Fibroblast of lung (primary cell): ENCODE results near the gene TMEM240. TPM values are rescaled to one million over a fixed set of nuclear protein-coding genes. Genes with fewer than 3 reads are reported as not detected.

Source experiments
- DNase-seq, 2 donors: peaks; one replicate each; pipeline versions ENCODE4 v3.0.0 to v3.0.0-alpha.2; 2010; ENCODE audit warnings: low read depth in 2 of 2
- H2AFZ ChIP-seq: 2 replicates; pipeline ENCODE4 v1.5.1; 2012; ENCODE audit warnings: low read length, control low read depth, inconsistent platforms
- H3K27ac ChIP-seq: 2 replicates; pipeline ENCODE4 v1.5.1; 2011; ENCODE audit warnings: low read length, control low read depth; ENCODE audit not compliant: insufficient read depth
- H3K27me3 ChIP-seq: 2 replicates; pipeline ENCODE4 v1.5.1; 2011; ENCODE audit warnings: mild to moderate bottlenecking, low read length; ENCODE audit not compliant: control insufficient read depth, insufficient read depth
- H3K36me3 ChIP-seq: 2 replicates; pipeline ENCODE4 v1.5.1; 2011; ENCODE audit warnings: low read length; ENCODE audit not compliant: control insufficient read depth, insufficient read depth
- H3K4me1 ChIP-seq: 2 replicates; pipeline ENCODE4 v1.5.1; 2011; ENCODE audit warnings: low read length; ENCODE audit not compliant: control insufficient read depth, insufficient read depth; ENCODE audit errors: extremely low read depth
- H3K4me2 ChIP-seq: 2 replicates; pipeline ENCODE4 v1.5.1; 2011; ENCODE audit warnings: low read length, control low read depth; ENCODE audit not compliant: insufficient read depth; ENCODE audit errors: extremely low read depth
- H3K4me3 ChIP-seq, 4 experiments: fragments of 200-600 bp in 1 of 4; sonication (generic) in 1 of 4; replicated peaks in 1 of 4; 2 replicates each; pipeline ENCODE4 v1.5.1; 2011 to 2016; ENCODE audit warnings: low read length in 4 of 4, low read depth in 3 of 4, mild to moderate bottlenecking in 3 of 4, control low read depth in 2 of 4, inconsistent platforms in 1 of 4, mixed read lengths in 1 of 4; ENCODE audit not compliant: insufficient read depth in 1 of 4; ENCODE audit errors: control extremely low read depth in 1 of 4
- H3K79me2 ChIP-seq: 2 replicates; pipeline ENCODE4 v1.5.1; 2012; ENCODE audit warnings: mild to moderate bottlenecking, low read length, inconsistent platforms; ENCODE audit not compliant: control insufficient read depth, insufficient read depth
- H3K9ac ChIP-seq: 2 replicates; pipeline ENCODE4 v1.5.1; 2011; ENCODE audit warnings: mild to moderate bottlenecking, low read length, control low read depth; ENCODE audit not compliant: insufficient read depth
- H3K9me3 ChIP-seq: 2 replicates; pipeline ENCODE4 v1.5.1; 2012; ENCODE audit warnings: low read depth, low read length; ENCODE audit not compliant: control insufficient read depth, insufficient read depth
- H4K20me1 ChIP-seq: 2 replicates; pipeline ENCODE4 v1.5.1; 2011; ENCODE audit warnings: low read length; ENCODE audit not compliant: control insufficient read depth, insufficient read depth; ENCODE audit errors: extremely low read depth
- CTCF ChIP-seq, 2 donors: IDR thresholded peaks in 1 of 2; conservative IDR thresholded peaks in 1 of 2; 1 replicate in 1 of 2; 2 replicates in 1 of 2; pipeline ENCODE4 v1.5.1; 2011 to 2012; ENCODE audit warnings: low read length in 2 of 2, control low read depth in 1 of 2, inconsistent platforms in 1 of 2, low read depth in 1 of 2, mild to moderate bottlenecking in 1 of 2
- EZH2 ChIP-seq: IDR thresholded peaks from 2 replicates; pipeline ENCODE4 v1.5.1; 2012; ENCODE audit warnings: low read length, control low read depth, mild to moderate bottlenecking; ENCODE audit errors: missing control alignments
- polyA plus RNA-seq, 2 donors: library from polyadenylated mRNA; depleted of rRNA in 1 of 2; stranded (reverse) in 1 of 2; unstranded in 1 of 2; fragments of >200 nt; gene quantifications; 2 replicates each; pipeline ENCODE4 v1.2.1, GENCODE V29; 2011 to 2012; ENCODE audit warnings: missing spikeins in 1 of 2
- total RNA-seq: library from RNA; depleted of rRNA; stranded (reverse); fragments of >200 nt; gene quantifications from 2 replicates; pipeline ENCODE4 v1.2.1, GENCODE V29; 2014

TMEM240 gene
- total and polyA plus RNA-seq, 2 donors (not counting 1 experiment from before 2014, with no cell fraction given) = 1.4 to 5.4 TPM

- Histone ChIP-seq H3K79me2 (peaks cover 14% of the 10 kb centered on the region), H3K9ac (no peak overlapping the region), H2AFZ (no peak overlapping the region), H3K4me2 (no peak overlapping the region), H3K4me3 (no peak overlapping the region), H3K27ac (no peak overlapping the region), H3K36me3 (peaks cover 9% of the 10 kb centered on the region), H4K20me1 (no peaks in the 10 kb centered on the region), H3K4me1 (peaks cover 9% of the 10 kb centered on the region), H3K9me3 (no peaks in the 10 kb centered on the region), H3K27me3 (no peaks in the 10 kb centered on the region)
- no peak for TF ChIP-seq EZH2
- no peak for TF ChIP-seq CTCF (conservative IDR thresholded peaks at IDR 0.05 in 1 of 2, IDR thresholded peaks at IDR 0.05 in 1 of 2; ENCODE audit: low read depth in 1 of 2, low read length in 2 of 2)
- DNase-seq = no peak
Measured at GRCh38 chr1:1547476-1547875, 7.1 kb upstream of the TMEM240 start.

GRCh38 chr1:1547011-1547410, 6.6 kb upstream of the TMEM240 start:
- peaks cover 9% of the 10 kb centered on the region for H3K4me1 ChIP-seq
- no peak overlapping the region for H3K27ac ChIP-seq
- H3K36me3 ChIP-seq = peaks cover 12% of the 10 kb centered on the region
- no peak overlapping the region for H3K9ac ChIP-seq
- no peak overlapping the region for H2AFZ ChIP-seq
- peaks cover 10% of the 10 kb centered on the region for H3K79me2 ChIP-seq
- no peaks in the 10 kb centered on the region for H3K27me3 ChIP-seq
- TF ChIP-seq CTCF (conservative IDR thresholded peaks at IDR 0.05 in 1 of 2, IDR thresholded peaks at IDR 0.05 in 1 of 2; ENCODE audit: low read depth in 1 of 2, low read length in 2 of 2) (no peak), EZH2 (no peak)
- DNase-seq = no peak
- H4K20me1 ChIP-seq = no peaks in the 10 kb centered on the region
- H3K9me3 ChIP-seq = no peaks in the 10 kb centered on the region
- no peak overlapping the region for H3K4me3 ChIP-seq
- H3K4me2 ChIP-seq = no peak overlapping the region

- H3K9ac ChIP-seq = no peak overlapping the region
- no peak for DNase-seq
- H3K79me2 ChIP-seq = peaks cover 2% of the 10 kb centered on the region
- no peaks in the 10 kb centered on the region for H3K9me3 ChIP-seq
- peaks cover 13% of the 10 kb centered on the region for H3K36me3 ChIP-seq
- TF ChIP-seq CTCF (conservative IDR thresholded peaks at IDR 0.05 in 1 of 2, IDR thresholded peaks at IDR 0.05 in 1 of 2; ENCODE audit: low read depth in 1 of 2, low read length in 2 of 2) (no peak), EZH2 (no peak)
- H4K20me1 ChIP-seq = no peaks in the 10 kb centered on the region
- H3K27ac ChIP-seq = no peak overlapping the region
- no peak overlapping the region for H3K4me2 ChIP-seq
- no peak overlapping the region for H2AFZ ChIP-seq
- H3K27me3 ChIP-seq = no peaks in the 10 kb centered on the region
- no peak overlapping the region for H3K4me3 ChIP-seq
- H3K4me1 ChIP-seq = peaks cover 5% of the 10 kb centered on the region
Measured at GRCh38 chr1:1545946-1546737, 5.7 kb upstream of the TMEM240 start.
